ENCODE data around the gene VAC14. TPM values are rescaled to one million over a fixed set of nuclear protein-coding genes. Genes with fewer than 3 reads are reported as not detected.

Gene VAC14
- total RNA-seq, 1 experiment from 2014 or later: 65.5 TPM

DNA sequence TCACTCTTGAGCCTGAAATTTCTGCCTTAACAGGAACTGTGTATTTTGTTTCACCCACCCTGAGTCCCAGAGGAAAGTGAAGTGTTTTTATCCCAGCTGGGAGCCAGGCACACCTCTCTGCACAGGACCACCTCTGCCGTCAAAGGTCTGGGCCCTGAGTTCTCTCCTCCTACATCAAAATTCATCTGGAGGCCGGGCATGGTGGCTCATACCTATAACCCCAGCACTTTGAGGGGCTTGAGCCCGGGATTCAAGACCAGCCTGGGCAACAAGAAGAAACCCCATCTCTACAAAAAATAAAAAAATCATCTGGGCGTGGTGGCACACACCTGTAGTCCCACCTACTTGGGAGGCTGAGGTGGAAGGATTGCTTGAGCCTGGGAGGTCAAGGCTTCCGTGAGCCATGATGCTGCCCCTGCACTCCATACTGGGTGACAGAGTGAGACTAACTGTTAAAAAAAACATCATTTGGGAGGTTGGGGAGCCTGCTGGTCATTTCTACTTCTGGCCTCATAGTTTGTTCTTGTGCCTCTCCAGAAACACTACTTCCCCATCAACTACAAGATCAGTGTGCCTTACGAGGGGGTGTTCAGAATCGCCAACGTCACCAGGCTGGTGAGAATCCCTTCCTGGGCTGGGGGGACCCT, 144.8 kb downstream of the VAC14 start:
- ATAC-seq (no peak), DNase-seq (no peak)
- no TSS peak for BruUV-seq (replicated peaks)
- Histone ChIP-seq H3K9ac (ENCODE audit: low read length) (no peak overlapping the region), H3K4me2 (ENCODE audit: low read length) (no peak overlapping the region), H4K20me1 (ENCODE audit: low read length) (no peaks in the 10 kb centered on the region), H3K27ac (ENCODE audit: low read length) (no peak overlapping the region), H3F3A (ENCODE audit: low read length, unreplicated experiment) (no peaks in the 10 kb centered on the region), H2AFZ (ENCODE audit: low read length) (no peak overlapping the region), H3K27me3 (ENCODE audit: low read length) (no peaks in the 10 kb centered on the region), H3K9me2 (replicated peaks; ENCODE audit: low read length) (no peaks in the 10 kb centered on the region), H3K36me3 (ENCODE audit: low read depth, low read length) (no peaks in the 10 kb centered on the region), H3K9me3 (ENCODE audit: low read length) (no peaks in the 10 kb centered on the region), H3K4me1 (ENCODE audit: insufficient read depth, low read length) (no peaks in the 10 kb centered on the region), H3K79me2 (ENCODE audit: low read length) (no peaks in the 10 kb centered on the region), H3K4me3 (ENCODE audit: low read length) (no peak overlapping the region)
- intact Hi-C loops (cut with micrococcal nuclease): no loop called here
- POLR2A ChIA-PET (ENCODE audit: unreplicated experiment): no interaction called here
- no peak for TF ChIP-seq EZH2 (IDR thresholded peaks at IDR 0.05; ENCODE audit: low read length, unreplicated experiment)
- CTCF ChIA-PET: no interaction called here

DNA sequence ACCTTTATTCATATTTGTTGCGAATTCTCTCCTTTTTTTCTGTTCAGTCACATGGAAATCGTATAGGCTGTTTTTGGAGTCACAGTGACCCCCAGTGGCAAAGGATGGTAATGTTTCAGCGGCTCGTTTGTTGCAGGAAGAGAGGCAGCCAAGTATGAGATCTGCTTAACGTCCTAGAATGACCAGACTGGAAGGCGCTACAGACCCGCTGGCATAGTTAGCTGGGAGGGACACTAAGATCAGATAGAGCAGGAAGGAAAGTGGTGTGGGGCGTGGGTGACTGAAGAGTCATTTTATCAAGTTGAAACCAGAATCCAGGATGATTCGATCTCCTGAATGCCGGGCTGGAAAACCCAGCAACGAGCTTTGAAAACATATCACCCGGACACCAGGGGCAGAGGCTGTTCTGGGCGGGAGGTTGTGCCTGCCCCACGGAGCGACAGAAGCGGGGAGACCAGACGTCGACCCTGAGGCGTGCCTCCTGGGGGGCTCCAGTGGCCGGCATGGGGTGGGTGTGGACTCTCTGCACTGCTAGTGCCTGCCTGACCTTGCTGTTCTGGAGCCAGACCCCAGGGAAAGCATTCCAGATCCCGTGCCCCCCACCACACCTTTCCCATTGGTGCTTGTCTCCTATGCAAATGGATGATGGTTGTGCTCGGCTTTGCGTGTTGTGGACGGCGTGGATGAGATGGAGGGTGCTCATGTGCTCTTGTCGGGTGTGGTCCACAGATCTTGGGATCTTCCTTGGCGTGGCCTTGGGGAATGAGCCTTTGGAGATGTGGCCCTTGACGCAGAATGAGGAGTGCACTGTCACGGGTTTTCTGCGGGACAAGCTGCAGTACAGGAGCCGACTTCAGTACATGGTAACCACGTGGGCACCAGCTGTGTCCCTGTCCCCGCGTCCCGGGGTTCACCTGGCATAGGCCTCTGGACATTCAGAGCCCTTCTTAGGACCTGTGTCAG, 146.9 kb downstream of the VAC14 start:
- Histone ChIP-seq H3K4me1 (ENCODE audit: insufficient read depth, low read length) (no peaks in the 10 kb centered on the region), H3K27me3 (ENCODE audit: low read length) (no peaks in the 10 kb centered on the region), H3K79me2 (ENCODE audit: low read length) (no peaks in the 10 kb centered on the region), H3K4me3 (ENCODE audit: low read length) (peak overlapping the region; percentile 55), H3K4me2 (ENCODE audit: low read length) (peak overlapping the region; percentile 73), H3K27ac (ENCODE audit: low read length) (no peak overlapping the region), H4K20me1 (ENCODE audit: low read length) (no peaks in the 10 kb centered on the region), H3K9ac (ENCODE audit: low read length) (no peak overlapping the region), H3K36me3 (ENCODE audit: low read depth, low read length) (no peaks in the 10 kb centered on the region), H3K9me2 (replicated peaks; ENCODE audit: low read length) (no peaks in the 10 kb centered on the region), H3K9me3 (ENCODE audit: low read length) (no peaks in the 10 kb centered on the region), H2AFZ (ENCODE audit: low read length) (peak overlapping the region; percentile 87), H3F3A (ENCODE audit: low read length, unreplicated experiment) (no peaks in the 10 kb centered on the region)
- no TSS peak for BruUV-seq (replicated peaks)
- TF ChIP-seq EZH2 (IDR thresholded peaks at IDR 0.05; ENCODE audit: low read length, unreplicated experiment) (no peak), EZH2phosphoT487 (IDR thresholded peaks at IDR 0.05; ENCODE audit: borderline replicate concordance, low read length) (no peak)
- TF ChIP-seq, protein P1, sequence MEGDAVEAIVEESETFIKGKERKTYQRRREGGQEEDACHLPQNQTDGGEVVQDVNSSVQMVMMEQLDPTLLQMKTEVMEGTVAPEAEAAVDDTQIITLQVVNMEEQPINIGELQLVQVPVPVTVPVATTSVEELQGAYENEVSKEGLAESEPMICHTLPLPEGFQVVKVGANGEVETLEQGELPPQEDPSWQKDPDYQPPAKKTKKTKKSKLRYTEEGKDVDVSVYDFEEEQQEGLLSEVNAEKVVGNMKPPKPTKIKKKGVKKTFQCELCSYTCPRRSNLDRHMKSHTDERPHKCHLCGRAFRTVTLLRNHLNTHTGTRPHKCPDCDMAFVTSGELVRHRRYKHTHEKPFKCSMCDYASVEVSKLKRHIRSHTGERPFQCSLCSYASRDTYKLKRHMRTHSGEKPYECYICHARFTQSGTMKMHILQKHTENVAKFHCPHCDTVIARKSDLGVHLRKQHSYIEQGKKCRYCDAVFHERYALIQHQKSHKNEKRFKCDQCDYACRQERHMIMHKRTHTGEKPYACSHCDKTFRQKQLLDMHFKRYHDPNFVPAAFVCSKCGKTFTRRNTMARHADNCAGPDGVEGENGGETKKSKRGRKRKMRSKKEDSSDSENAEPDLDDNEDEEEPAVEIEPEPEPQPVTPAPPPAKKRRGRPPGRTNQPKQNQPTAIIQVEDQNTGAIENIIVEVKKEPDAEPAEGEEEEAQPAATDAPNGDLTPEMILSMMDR (conservative IDR thresholded peaks at IDR 0.05; ENCODE audit: low read depth, low read length): peak; percentile 90
- intact Hi-C loops (cut with micrococcal nuclease): loop anchor here (1.0 to 5.0 kb wide), 4 partner anchors 31 to 147 kb away; no protein-coding TSS in a partner anchor
- peak; percentile 83 for DNase-seq
- ChIA-PET POLR2A (ENCODE audit: unreplicated experiment) (no interaction called here), CTCF (interaction anchor here (0.7 to 1.3 kb wide), 2 partner anchors 117 to 365 kb away, joined by 3 read pairs; partner anchors contain the start of gene AARS1)
- peak; percentile 84 for ATAC-seq

DNA sequence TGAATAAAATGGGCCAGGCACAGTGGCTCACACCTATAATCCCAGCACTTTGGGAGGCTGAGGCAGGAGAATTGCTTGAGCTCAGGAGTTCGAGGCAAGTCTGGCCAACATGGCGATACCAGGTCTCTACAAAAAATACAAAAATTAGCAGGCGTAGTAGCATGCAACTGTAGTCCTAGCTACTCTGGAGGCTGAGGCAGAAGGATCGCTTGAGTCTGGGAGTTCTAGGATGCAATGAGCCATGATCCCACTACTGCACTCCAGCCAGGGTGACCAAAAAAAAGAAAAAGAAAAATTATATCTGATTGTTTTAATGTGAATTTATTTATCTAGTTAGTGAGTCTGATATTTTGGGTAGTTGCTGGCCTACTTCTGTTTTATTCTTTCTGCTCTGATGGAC, 147.6 kb downstream of the VAC14 start:
- Histone ChIP-seq H3K4me2 (ENCODE audit: low read length) (peak overlapping the region; percentile 73; the same call in 1 of the 2 replicates), H3K79me2 (ENCODE audit: low read length) (no peaks in the 10 kb centered on the region), H3K36me3 (ENCODE audit: low read depth, low read length) (no peaks in the 10 kb centered on the region), H3K4me1 (ENCODE audit: insufficient read depth, low read length) (no peaks in the 10 kb centered on the region), H3K9me3 (ENCODE audit: low read length) (no peaks in the 10 kb centered on the region), H3K9me2 (replicated peaks; ENCODE audit: low read length) (no peaks in the 10 kb centered on the region), H3K27ac (ENCODE audit: low read length) (no peak overlapping the region), H3K9ac (ENCODE audit: low read length) (no peak overlapping the region), H2AFZ (ENCODE audit: low read length) (no peak overlapping the region), H3F3A (ENCODE audit: low read length, unreplicated experiment) (no peaks in the 10 kb centered on the region), H4K20me1 (ENCODE audit: low read length) (no peaks in the 10 kb centered on the region), H3K4me3 (ENCODE audit: low read length) (no peak overlapping the region), H3K27me3 (ENCODE audit: low read length) (no peaks in the 10 kb centered on the region)
- TF ChIP-seq, protein P1 (conservative IDR thresholded peaks at IDR 0.05; ENCODE audit: low read depth, low read length): no peak
- TF ChIP-seq EZH2phosphoT487 (IDR thresholded peaks at IDR 0.05; ENCODE audit: borderline replicate concordance, low read length) (no peak), EZH2 (IDR thresholded peaks at IDR 0.05; ENCODE audit: low read length, unreplicated experiment) (no peak)
- intact Hi-C loops (cut with micrococcal nuclease): loop anchor here (1.0 to 5.0 kb wide), 4 partner anchors 30 to 146 kb away; no protein-coding TSS in a partner anchor
- BruUV-seq (replicated peaks): no TSS peak
- ChIA-PET POLR2A (ENCODE audit: unreplicated experiment) (interaction anchor here (1.1 kb wide), 1 partner anchor 272 kb away, joined by 4 read pairs; no protein-coding TSS in a partner anchor), CTCF (interaction anchor here (1.3 kb wide), 1 partner anchor 118 kb away, joined by 3 read pairs; no protein-coding TSS in a partner anchor)
- DNase-seq (no peak), ATAC-seq (peak; percentile 8; the same call in 1 of the 2 replicates)
